ENCODE measurements around the gene TMEM114. TPM values are rescaled to one million over a fixed set of nuclear protein-coding genes. Genes with fewer than 3 reads are reported as not detected.
A peak's percentile ranks its signal among the peaks of the same experiment; 100 is the strongest.

TMEM114 gene
- polyA plus RNA-seq, 1 donor (not counting 4 experiments of a cell fraction or from before 2014, with no cell fraction given): not detected

DNA sequence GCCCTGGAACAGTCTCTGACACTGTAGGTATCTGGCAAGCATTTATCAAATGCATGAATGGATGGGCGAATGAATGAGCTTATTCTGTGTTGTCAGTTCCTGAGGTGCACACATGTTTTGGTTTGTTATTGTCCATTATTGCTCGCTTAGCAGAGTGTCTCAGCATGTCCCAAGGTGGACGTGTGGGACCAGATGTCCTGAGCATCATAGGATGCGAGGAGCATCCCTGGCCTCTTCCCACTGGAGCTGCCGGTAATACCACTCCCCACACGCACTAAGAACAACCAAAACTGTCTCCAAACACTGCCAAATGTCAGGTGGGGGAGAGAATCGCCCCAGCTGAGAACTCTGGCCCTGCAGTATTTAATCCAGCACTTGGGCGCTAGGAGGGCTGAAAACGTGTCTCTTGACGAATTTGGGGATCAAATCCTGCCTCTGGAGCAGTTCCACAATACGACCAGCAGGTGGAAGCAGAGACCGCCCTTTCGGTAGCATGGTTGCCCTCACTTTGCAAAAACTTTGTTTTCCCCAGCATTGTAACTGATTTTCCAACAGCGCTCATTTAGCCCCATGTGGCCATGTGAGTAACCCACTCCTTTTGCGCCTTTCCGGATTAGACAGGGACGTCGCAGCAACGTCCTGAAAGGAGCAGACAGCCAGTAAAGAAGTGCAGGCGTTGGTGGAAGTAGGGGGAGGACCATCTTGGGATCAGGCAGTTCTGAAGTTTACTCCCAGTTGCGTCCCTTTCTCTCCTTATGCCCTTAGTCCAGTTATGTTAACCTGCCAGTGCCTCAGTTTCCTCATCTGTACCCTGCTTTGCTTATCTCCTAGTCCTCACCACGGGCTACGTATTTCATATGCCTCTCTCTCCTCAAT lies 22.7 kb downstream of the TMEM114 start:
- Histone ChIP-seq H3K4me2 (ENCODE audit: control insufficient read depth, extremely low read depth, insufficient read depth, low read depth, low read length) (peak overlapping the region; percentile 18), H3K27ac (ENCODE audit: control insufficient read depth, insufficient read depth, low read length) (no peak overlapping the region), H3K9ac (ENCODE audit: control insufficient read depth, extremely low read depth, insufficient read depth, low read length) (no peak overlapping the region), H4K20me1 (ENCODE audit: control insufficient read depth, extremely low read depth, insufficient read depth, low read length) (no peaks in the 10 kb centered on the region), H3K4me1 (ENCODE audit: control insufficient read depth, extremely low read depth, insufficient read depth, low read length) (peaks cover 4% of the 10 kb centered on the region), H3K27me3 (ENCODE audit: control insufficient read depth, extremely low read depth, insufficient read depth, low read length) (peaks cover 9% of the 10 kb centered on the region), H3K9me3 (ENCODE audit: control insufficient read depth, low read depth, low read length) (no peaks in the 10 kb centered on the region), H3K9me1 (ENCODE audit: control insufficient read depth, extremely low read depth, insufficient read depth, low read length) (no peaks in the 10 kb centered on the region), H3K4me3 (ENCODE audit: control insufficient read depth in 2 of 3, extremely low read depth in 1 of 3, insufficient read depth in 2 of 3, low read depth in 1 of 3, low read length in 3 of 3) (no peak overlapping the region), H3K36me3 (ENCODE audit: control insufficient read depth in 2 of 2, extremely low read depth in 1 of 2, insufficient read depth in 2 of 2, low read length in 2 of 2) (no peaks in the 10 kb centered on the region), H2AFZ (ENCODE audit: control insufficient read depth, low read length) (peak overlapping the region; percentile 32), H3K79me2 (ENCODE audit: control insufficient read depth, insufficient read depth, low read length) (no peaks in the 10 kb centered on the region)
- TF ChIP-seq, protein P1, sequence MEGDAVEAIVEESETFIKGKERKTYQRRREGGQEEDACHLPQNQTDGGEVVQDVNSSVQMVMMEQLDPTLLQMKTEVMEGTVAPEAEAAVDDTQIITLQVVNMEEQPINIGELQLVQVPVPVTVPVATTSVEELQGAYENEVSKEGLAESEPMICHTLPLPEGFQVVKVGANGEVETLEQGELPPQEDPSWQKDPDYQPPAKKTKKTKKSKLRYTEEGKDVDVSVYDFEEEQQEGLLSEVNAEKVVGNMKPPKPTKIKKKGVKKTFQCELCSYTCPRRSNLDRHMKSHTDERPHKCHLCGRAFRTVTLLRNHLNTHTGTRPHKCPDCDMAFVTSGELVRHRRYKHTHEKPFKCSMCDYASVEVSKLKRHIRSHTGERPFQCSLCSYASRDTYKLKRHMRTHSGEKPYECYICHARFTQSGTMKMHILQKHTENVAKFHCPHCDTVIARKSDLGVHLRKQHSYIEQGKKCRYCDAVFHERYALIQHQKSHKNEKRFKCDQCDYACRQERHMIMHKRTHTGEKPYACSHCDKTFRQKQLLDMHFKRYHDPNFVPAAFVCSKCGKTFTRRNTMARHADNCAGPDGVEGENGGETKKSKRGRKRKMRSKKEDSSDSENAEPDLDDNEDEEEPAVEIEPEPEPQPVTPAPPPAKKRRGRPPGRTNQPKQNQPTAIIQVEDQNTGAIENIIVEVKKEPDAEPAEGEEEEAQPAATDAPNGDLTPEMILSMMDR (optimal IDR thresholded peaks at IDR 0.05 in 1 of 3, IDR thresholded peaks at IDR 0.05 in 1 of 3, conservative IDR thresholded peaks at IDR 0.05 in 1 of 3; ENCODE audit: extremely low read depth in 1 of 3, insufficient read depth in 2 of 3, low read length in 3 of 3): peak; percentile 95 to 100 (median 97)
- TF ChIP-seq EZH2 (IDR thresholded peaks at IDR 0.05; ENCODE audit: low read length): no peak
- dilution Hi-C loops (cut with MboI; ENCODE audit: extremely low pct_ligation_motif_present, low sequenced_read_pairs): no loop called here
- FAIRE-seq (no peak), DNase-seq (ENCODE audit: low read depth, low spot score) (peak; percentile 63)

DNA sequence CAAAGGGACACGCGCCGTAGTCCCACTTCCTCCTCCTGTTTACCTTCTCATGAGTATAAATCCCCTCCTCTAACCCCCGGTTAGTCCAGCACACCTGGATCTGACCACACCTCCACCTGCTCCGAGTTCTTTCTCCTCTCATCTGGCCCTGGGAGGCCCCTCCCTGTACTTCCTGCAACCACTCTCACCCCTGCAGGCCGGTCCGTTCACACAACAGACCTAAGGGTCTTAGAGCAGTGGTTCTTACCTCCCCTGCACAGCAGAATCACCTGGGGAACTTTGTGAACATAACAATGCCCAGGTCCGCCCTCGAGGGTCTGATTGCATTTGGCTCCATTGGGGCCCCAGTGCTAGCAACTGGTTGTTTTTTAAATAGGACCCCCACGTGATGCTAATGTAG lies 24.8 kb downstream of the TMEM114 start:
- no peaks in the 10 kb centered on the region for H3K36me3 ChIP-seq (ENCODE audit: control insufficient read depth in 2 of 2, extremely low read depth in 1 of 2, insufficient read depth in 2 of 2, low read length in 2 of 2)
- FAIRE-seq (no peak), DNase-seq (ENCODE audit: low read depth, low spot score) (no peak)
- H3K9ac ChIP-seq (ENCODE audit: control insufficient read depth, extremely low read depth, insufficient read depth, low read length): no peak overlapping the region
- no peaks in the 10 kb centered on the region for H3K4me1 ChIP-seq (ENCODE audit: control insufficient read depth, extremely low read depth, insufficient read depth, low read length)
- H3K4me2 ChIP-seq (ENCODE audit: control insufficient read depth, extremely low read depth, insufficient read depth, low read depth, low read length): no peak overlapping the region
- H2AFZ ChIP-seq (ENCODE audit: control insufficient read depth, low read length): no peak overlapping the region
- H3K27ac ChIP-seq (ENCODE audit: control insufficient read depth, insufficient read depth, low read length): no peak overlapping the region
- no peak overlapping the region for H3K4me3 ChIP-seq (ENCODE audit: control insufficient read depth in 2 of 3, extremely low read depth in 1 of 3, insufficient read depth in 2 of 3, low read depth in 1 of 3, low read length in 3 of 3)
- no peaks in the 10 kb centered on the region for H3K9me1 ChIP-seq (ENCODE audit: control insufficient read depth, extremely low read depth, insufficient read depth, low read length)
- peaks cover 3% of the 10 kb centered on the region for H3K27me3 ChIP-seq (ENCODE audit: control insufficient read depth, extremely low read depth, insufficient read depth, low read length)
- dilution Hi-C loops (cut with MboI; ENCODE audit: extremely low pct_ligation_motif_present, low sequenced_read_pairs): no loop called here
- no peaks in the 10 kb centered on the region for H3K9me3 ChIP-seq (ENCODE audit: control insufficient read depth, low read depth, low read length)
- H4K20me1 ChIP-seq (ENCODE audit: control insufficient read depth, extremely low read depth, insufficient read depth, low read length): no peaks in the 10 kb centered on the region
- no peak for TF ChIP-seq EZH2 (IDR thresholded peaks at IDR 0.05; ENCODE audit: low read length)
- TF ChIP-seq, protein P1 (optimal IDR thresholded peaks at IDR 0.05 in 1 of 3, IDR thresholded peaks at IDR 0.05 in 1 of 3, conservative IDR thresholded peaks at IDR 0.05 in 1 of 3; ENCODE audit: extremely low read depth in 1 of 3, insufficient read depth in 2 of 3, low read length in 3 of 3): no peak
- H3K79me2 ChIP-seq (ENCODE audit: control insufficient read depth, insufficient read depth, low read length): no peaks in the 10 kb centered on the region

All from keratinocyte (primary cell).